ENCODE data around the gene DONSON.
"Not testable (repeated sequence)": the region's sequence is repeated elsewhere in the genome, so short reads cannot be mapped to it uniquely, and the experiment has no call there.

Gene DONSON

DNA sequence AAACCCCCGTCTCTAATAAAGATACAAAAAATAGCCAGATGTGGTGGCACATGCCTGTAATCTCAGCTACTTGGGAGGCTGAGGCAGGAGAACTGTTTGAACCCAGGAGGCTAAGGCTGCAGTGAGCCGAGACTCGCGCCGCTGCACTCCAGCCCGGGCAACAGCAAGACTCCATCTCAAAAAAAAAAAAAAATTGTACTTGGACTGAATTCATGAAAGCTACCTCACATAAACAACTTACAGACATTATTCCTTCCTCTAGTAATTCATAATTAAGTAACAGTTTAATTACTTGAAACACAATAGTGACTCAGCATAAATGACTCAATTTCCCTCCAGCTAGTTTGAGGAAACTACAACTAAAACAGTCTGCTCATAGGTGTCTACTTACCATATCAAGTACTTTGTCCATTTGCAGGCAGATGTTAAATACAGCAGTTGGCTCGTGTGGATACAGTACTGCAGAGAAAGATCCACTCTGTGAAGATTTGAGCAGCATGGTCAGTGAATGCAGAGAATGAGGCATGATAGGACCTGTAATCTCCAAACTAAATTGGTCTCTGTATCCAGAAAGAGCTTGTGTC lies 9.4 kb downstream of the DONSON start:
- DNase-seq (ENCODE audit: insufficient read length, low spot score) (no peak), FAIRE-seq (peak; percentile 35)
- TF ChIP-seq, protein P1, sequence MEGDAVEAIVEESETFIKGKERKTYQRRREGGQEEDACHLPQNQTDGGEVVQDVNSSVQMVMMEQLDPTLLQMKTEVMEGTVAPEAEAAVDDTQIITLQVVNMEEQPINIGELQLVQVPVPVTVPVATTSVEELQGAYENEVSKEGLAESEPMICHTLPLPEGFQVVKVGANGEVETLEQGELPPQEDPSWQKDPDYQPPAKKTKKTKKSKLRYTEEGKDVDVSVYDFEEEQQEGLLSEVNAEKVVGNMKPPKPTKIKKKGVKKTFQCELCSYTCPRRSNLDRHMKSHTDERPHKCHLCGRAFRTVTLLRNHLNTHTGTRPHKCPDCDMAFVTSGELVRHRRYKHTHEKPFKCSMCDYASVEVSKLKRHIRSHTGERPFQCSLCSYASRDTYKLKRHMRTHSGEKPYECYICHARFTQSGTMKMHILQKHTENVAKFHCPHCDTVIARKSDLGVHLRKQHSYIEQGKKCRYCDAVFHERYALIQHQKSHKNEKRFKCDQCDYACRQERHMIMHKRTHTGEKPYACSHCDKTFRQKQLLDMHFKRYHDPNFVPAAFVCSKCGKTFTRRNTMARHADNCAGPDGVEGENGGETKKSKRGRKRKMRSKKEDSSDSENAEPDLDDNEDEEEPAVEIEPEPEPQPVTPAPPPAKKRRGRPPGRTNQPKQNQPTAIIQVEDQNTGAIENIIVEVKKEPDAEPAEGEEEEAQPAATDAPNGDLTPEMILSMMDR (IDR thresholded peaks at IDR 0.05; ENCODE audit: insufficient read depth, missing control alignments), result no peak

DNA sequence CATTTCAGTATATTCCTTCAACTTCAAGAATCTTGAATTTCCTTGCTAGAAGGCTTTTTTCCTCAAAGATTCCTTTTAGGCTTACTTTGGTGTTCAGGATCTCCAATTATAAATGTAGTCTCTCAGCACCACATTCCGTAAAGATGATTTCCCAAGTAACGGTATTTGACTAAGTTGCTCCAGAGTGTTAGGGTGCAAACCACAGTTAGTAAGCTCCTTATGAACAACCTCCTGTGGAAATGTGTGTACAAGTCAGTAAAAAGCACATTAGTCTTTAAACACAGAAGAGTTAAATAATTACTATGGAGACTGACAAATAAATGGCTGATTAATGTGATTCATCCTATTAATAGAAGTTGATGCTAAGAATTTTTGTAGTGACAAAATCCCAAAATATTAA lies 10.3 kb downstream of the DONSON start:
- FAIRE-seq, result peak; percentile 25
- no peak for DNase-seq (ENCODE audit: insufficient read length, low spot score)
- TF ChIP-seq, protein P1 (IDR thresholded peaks at IDR 0.05; ENCODE audit: insufficient read depth, missing control alignments), result no peak

DNA sequence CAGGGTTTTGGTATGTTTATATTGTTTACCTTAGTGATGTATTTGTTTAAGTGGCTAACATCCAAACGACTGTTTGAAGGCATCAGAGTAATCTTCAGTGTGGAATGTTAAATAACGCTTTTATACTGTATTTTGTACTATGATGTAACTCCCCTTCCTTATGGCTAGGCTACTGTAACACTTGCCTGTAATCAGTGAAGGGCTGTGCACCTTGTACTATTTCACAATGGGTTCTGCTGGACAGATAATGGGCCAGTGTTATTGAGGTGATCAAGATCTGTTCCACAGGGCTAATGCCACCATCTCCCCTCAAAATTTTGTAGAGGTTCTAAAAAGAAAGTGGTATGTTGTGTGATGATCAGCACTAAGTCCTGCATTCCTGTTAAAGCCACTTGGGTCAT lies 11.7 kb downstream of the DONSON start:
- not testable (repeated sequence) for DNase-seq (ENCODE audit: insufficient read length, low spot score); FAIRE-seq

DNA sequence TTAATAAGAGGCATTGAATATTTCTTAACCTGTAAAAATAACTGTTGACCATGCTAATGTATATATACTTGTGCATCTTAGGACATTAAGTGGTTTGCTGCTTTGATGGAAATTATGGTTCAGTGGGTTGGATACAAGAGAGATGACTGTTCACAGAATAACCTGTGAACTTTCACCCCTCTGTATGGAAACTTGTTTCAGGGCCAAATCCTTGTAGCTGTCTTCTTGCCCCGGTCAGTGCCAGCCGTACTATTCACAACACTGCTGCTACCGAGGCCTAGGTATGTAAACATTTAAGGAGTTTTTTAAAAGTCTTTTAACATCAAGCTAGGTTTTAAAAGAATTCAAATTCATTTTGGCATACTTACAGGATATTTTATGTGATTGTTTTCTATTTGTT lies 16.1 kb downstream of the DONSON start:
- TF ChIP-seq, protein P1 (IDR thresholded peaks at IDR 0.05; ENCODE audit: insufficient read depth, missing control alignments), result no peak
- FAIRE-seq (no peak), DNase-seq (ENCODE audit: insufficient read length, low spot score) (no peak)

DNA sequence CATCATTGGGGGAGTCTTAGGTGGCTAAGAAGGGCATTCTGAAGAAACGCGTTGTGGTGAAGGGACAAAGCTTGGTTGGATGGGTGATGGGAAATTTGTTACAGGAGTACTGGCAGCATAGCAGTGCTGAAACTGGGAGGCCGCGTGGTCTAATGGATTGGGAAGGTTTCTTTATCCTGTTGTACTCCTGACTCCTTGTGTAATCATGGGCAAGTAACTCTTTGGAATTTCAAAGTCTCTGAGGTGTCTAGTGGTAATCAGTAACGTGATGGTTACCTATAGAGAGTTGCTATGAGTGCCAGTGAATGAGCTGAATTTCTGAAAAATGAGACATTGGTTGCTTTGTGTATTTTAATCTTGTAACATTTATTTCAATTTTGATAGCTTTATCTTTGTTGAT lies 18.5 kb downstream of the DONSON start:
- no peak for FAIRE-seq
- TF ChIP-seq, protein P1 (IDR thresholded peaks at IDR 0.05; ENCODE audit: insufficient read depth, missing control alignments), result no peak
- DNase-seq (ENCODE audit: insufficient read length, low spot score), result no peak

DNA sequence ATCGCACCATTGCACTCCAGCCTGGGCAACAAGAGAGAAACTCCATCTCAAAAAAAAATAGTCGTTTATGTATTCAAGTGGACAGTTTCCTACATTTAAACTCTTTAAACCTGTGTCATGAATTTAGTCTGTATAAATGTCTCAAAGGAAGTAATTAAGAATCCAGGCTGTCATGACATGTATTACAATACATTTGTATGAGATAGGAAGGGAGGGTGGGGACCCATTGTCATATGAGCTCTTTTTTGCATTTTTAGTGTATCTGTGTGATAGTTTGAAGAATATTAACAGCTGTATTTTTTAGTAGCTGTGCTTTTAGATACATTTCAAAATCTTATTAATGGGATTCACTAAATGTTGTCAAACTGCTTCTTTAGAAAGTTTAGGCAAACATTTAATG lies 20.0 kb downstream of the DONSON start:
- DNase-seq (ENCODE audit: insufficient read length, low spot score) (no peak), FAIRE-seq (no peak)
- TF ChIP-seq, protein P1 (IDR thresholded peaks at IDR 0.05; ENCODE audit: insufficient read depth, missing control alignments), result no peak

DNA sequence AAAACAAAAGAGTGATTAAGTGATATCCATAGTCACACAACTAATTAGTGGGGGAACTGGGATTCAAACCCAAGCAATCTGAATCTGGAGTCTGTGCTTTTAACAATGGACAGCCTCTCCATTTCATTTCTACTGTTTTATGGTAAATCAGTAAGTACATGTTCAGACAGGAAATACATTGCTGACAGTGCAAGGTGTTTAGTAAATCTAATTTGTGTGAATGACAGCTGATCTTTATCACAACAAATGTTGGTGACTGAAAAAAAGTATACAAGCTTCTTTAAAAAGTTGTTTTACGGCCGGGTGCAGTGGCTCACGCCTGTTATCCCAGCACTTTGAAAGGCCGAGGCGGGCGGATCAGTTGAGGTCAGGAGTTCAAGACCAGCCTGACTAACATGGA lies 20.6 kb downstream of the DONSON start:
- no peak for DNase-seq (ENCODE audit: insufficient read length, low spot score)
- no peak for FAIRE-seq
- TF ChIP-seq, protein P1 (IDR thresholded peaks at IDR 0.05; ENCODE audit: insufficient read depth, missing control alignments), result no peak

DNA sequence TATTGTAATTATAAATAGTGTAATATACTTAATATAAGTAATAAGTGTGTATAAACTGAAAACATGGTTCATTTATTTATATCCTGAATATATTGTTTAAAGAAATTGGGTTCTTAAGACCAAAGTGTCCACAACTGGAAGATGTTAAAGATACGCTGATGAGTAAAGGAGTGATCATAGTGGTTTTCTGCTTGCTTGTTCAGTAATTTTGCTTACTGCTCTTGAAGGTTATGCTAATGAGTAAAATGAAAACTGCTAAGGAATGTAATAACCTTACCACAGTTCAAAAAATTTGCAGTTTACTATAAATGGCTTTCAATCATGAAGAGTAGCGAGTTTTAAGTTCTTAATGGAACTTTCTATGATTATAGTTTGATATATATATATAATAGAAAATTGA lies 22.0 kb downstream of the DONSON start:
- no peak for FAIRE-seq
- DNase-seq (ENCODE audit: insufficient read length, low spot score), result no peak
- TF ChIP-seq, protein P1 (IDR thresholded peaks at IDR 0.05; ENCODE audit: insufficient read depth, missing control alignments), result no peak

Data from D721Med (cell line).